Sigmoid colon (tissue), 7 donors: ENCODE data around the gene RANBP17. TPM values are rescaled to one million over a fixed set of nuclear protein-coding genes. Genes with fewer than 3 reads are reported as not detected.
"Not testable (repeated sequence)": the region's sequence is repeated elsewhere in the genome, so short reads cannot be mapped to it uniquely, and the experiment has no call there.

ENCODE experiments used
- DNase-seq: peaks from one replicate; pipeline ENCODE4 v3.0.0-alpha.2; 2019
- H3K27ac ChIP-seq, 4 donors: fragments of 200-600 bp; sonication (generic); one replicate each; pipeline ENCODE4 v1.5.1; 2016 to 2019; ENCODE audit warnings: mild to moderate bottlenecking in 1 of 4
- H3K27me3 ChIP-seq, 3 donors: fragments of 200-600 bp; sonication (generic); one replicate each; pipeline ENCODE4 v1.5.1; 2019; ENCODE audit warnings: mild to moderate bottlenecking in 1 of 3
- H3K36me3 ChIP-seq, 4 donors: fragments of 200-600 bp; sonication (generic); one replicate each; pipeline ENCODE4 v1.5.1; 2016 to 2019
- H3K4me1 ChIP-seq, 4 donors: fragments of 200-600 bp; sonication (generic); one replicate each; pipeline ENCODE4 v1.5.1; 2017 to 2019
- H3K4me3 ChIP-seq, 4 donors: fragments of 200-600 bp; sonication (generic); one replicate each; pipeline ENCODE4 v1.5.1; 2017 to 2019; ENCODE audit warnings: mild to moderate bottlenecking in 2 of 4, moderate library complexity in 1 of 4
- H3K9me3 ChIP-seq, 4 donors: fragments of 200-600 bp in 3 of 4; sonication (generic) in 3 of 4; one replicate each; pipeline versions ENCODE4 v1.5.1 to v1.6.1; 2013 to 2019
- CTCF ChIP-seq, 4 experiments: fragments of 450-650 bp in 3 of 4; fragments of 200-600 bp in 1 of 4; IDR thresholded peaks; one replicate each; pipeline ENCODE4 v1.5.1; 2016 to 2019; ENCODE audit warnings: antibody characterized with exemption in 4 of 4, mild to moderate bottlenecking in 3 of 4, moderate library complexity in 2 of 4
- EP300 ChIP-seq, 4 donors: sonication (generic); formaldehyde crosslinking; IDR thresholded peaks; one replicate each; pipeline ENCODE4 v1.6.1; 2017; ENCODE audit warnings: antibody characterized with exemption in 4 of 4
- POLR2A ChIP-seq, 2 donors: fragments of 450-650 bp; IDR thresholded peaks; one replicate each; pipeline ENCODE4 v1.6.1; 2016; ENCODE audit warnings: antibody characterized with exemption in 2 of 2, mild to moderate bottlenecking in 2 of 2, moderate library complexity in 2 of 2
- POLR2AphosphoS5 ChIP-seq, 4 donors: sonication (generic); formaldehyde crosslinking; IDR thresholded peaks; one replicate each; pipeline ENCODE4 v1.6.1; 2017; ENCODE audit warnings: antibody characterized with exemption in 4 of 4
- whole genome bisulfite sequencing, 2 donors: extraction: QIAGEN DNeasy Blood & Tissue Kit; methylation state at CpG; one replicate each; pipeline ENCODE4 v1.1.7; 2013; 5-methylcytosine and 5-hydroxymethylcytosine counted together
- intact Hi-C: fragments of 100-400 bp; cut with DNase I; formaldehyde crosslinking; loops from one replicate; pipeline ENCODE4 v1.15.1; 2023
- polyA plus RNA-seq, 3 donors: library from polyadenylated mRNA; stranded (reverse); fragments of 200-250 nt; gene quantifications; one replicate each; pipeline ENCODE4 v1.2.3, GENCODE V29; 2013
- total RNA-seq, 4 donors: library from RNA; depleted of rRNA; stranded (reverse); fragments of >200 nt; gene quantifications; one replicate each; pipeline ENCODE4 v1.1.0, GENCODE V29; 2016
- donor health status: healthy with polysubstance abuse.
- donor health status: Bipolar disorder and iron deficiency.
- donor health status: healthy.

The RANBP17 gene
- total and polyA plus RNA-seq, 7 donors: 0.23 to 25.8 (median 11.4) TPM

- Histone ChIP-seq H3K27ac (no peak overlapping the region), H3K27me3 (no peaks in the 10 kb centered on the region), H3K4me3 (no peak overlapping the region), H3K4me1 (no peaks in the 10 kb centered on the region), H3K36me3 (no peaks in the 10 kb centered on the region), H3K9me3 (no peaks in the 10 kb centered on the region)
- no peak for DNase-seq
- intact Hi-C loops: no loop called here
- TF ChIP-seq CTCF (IDR thresholded peaks at IDR 0.05) (no peak), POLR2A (IDR thresholded peaks at IDR 0.05) (no peak), EP300 (IDR thresholded peaks at IDR 0.05) (no peak), POLR2AphosphoS5 (IDR thresholded peaks at IDR 0.05) (no peak)
Measured at GRCh38 chr5:170974461-170974860, 112.6 kb downstream of the RANBP17 start.

- H3K27me3 ChIP-seq, H3K36me3 ChIP-seq, H3K4me3 ChIP-seq, H3K27ac ChIP-seq, DNase-seq, H3K4me1 ChIP-seq, H3K9me3 ChIP-seq, intact Hi-C loops: not testable (repeated sequence)
- 89 to 92% methylated on average over 2 of the region's 2 CpGs for WGBS, 2 donors
Measured at GRCh38 chr5:170980261-170980660, 118.4 kb downstream of the RANBP17 start.

GRCh38 chr5:170985486-170985885 is 123.7 kb downstream of the RANBP17 start:
- intact Hi-C loops: no loop called here
- no peaks in the 10 kb centered on the region for H3K36me3 ChIP-seq
- TF ChIP-seq POLR2A (IDR thresholded peaks at IDR 0.05) (no peak), EP300 (IDR thresholded peaks at IDR 0.05) (no peak), CTCF (IDR thresholded peaks at IDR 0.05) (no peak), POLR2AphosphoS5 (IDR thresholded peaks at IDR 0.05) (no peak)
- H3K4me1 ChIP-seq: no peaks in the 10 kb centered on the region
- no peak for DNase-seq
- H3K4me3 ChIP-seq: no peak overlapping the region
- no peaks in the 10 kb centered on the region for H3K27me3 ChIP-seq
- H3K27ac ChIP-seq: no peak overlapping the region
- H3K9me3 ChIP-seq: peaks cover 0 to 2% (median 0%) of the 10 kb centered on the region in 4 donors
- WGBS, 2 donors: 83 to 89% methylated on average over 1 of the region's 1 CpG

GRCh38 chr5:170986598-170986997 is 124.8 kb downstream of the RANBP17 start:
- Histone ChIP-seq H3K4me1 (no peaks in the 10 kb centered on the region), H3K27me3 (no peaks in the 10 kb centered on the region), H3K4me3 (no peak overlapping the region), H3K9me3 (no peaks in the 10 kb centered on the region), H3K36me3 (no peaks in the 10 kb centered on the region), H3K27ac (no peak overlapping the region)
- no peak for DNase-seq
- 0 to 48% methylated on average over 1 of the region's 1 CpG for WGBS, 2 donors
- no peak for TF ChIP-seq EP300 (IDR thresholded peaks at IDR 0.05)
- TF ChIP-seq POLR2AphosphoS5 (IDR thresholded peaks at IDR 0.05): no peak
- TF ChIP-seq CTCF (IDR thresholded peaks at IDR 0.05): no peak
- TF ChIP-seq POLR2A (IDR thresholded peaks at IDR 0.05): no peak
- intact Hi-C loops: no loop called here

- DNase-seq: no peak
- no peak overlapping the region for H3K27ac ChIP-seq
- no peaks in the 10 kb centered on the region for H3K9me3 ChIP-seq
- no peaks in the 10 kb centered on the region for H3K36me3 ChIP-seq
- no peaks in the 10 kb centered on the region for H3K4me1 ChIP-seq
- intact Hi-C loops: no loop called here
- no peaks in the 10 kb centered on the region for H3K27me3 ChIP-seq
- no peak overlapping the region for H3K4me3 ChIP-seq
- TF ChIP-seq EP300 (IDR thresholded peaks at IDR 0.05) (no peak), POLR2AphosphoS5 (IDR thresholded peaks at IDR 0.05) (no peak), POLR2A (IDR thresholded peaks at IDR 0.05) (no peak), CTCF (IDR thresholded peaks at IDR 0.05) (no peak)
Measured at GRCh38 chr5:170993476-170993875, 131.7 kb downstream of the RANBP17 start.
